ENCODE measurements around the gene CDC16. TPM values are rescaled to one million over a fixed set of nuclear protein-coding genes. Genes with fewer than 3 reads are reported as not detected.
A peak's percentile ranks its signal among the peaks of the same experiment; 100 is the strongest.

Gene CDC16
- total and polyA plus RNA-seq, 2 of the 4 experiments (the other 2 are of a cell fraction) = 41.6 to 66.6 TPM

DNA sequence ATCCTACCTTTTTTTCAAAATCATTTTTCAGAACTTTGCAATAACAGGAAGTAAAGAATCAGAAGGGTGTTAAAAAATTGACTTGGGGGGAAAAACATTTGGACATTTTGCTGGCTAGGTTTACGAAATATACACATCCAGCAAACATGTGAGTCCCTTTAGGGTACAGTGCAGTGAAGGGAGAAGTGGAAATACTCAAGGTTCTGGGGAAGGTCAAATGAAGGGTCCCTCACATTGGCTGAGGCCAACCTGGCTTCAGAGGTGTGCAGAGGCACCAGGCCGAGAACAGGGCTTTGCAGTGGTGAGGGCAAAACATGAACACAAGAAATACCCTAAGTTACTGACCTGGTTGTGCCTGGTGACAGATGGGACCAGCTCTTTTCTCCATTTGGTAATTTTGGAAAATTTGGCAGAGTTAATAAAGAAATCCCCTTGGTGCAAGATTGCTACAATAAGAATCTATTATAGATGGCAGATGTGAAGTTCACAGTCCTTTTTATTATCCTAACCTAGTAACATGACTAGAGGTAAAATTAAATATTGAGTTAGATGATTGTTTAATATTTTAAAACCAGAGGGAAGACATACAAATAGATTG, 45.2 kb downstream of the CDC16 start (continued):
- TF ChIP-seq MAZ (IDR thresholded peaks at IDR 0.05; ENCODE audit: borderline replicate concordance, low read depth, low read length) = no peak

DNA sequence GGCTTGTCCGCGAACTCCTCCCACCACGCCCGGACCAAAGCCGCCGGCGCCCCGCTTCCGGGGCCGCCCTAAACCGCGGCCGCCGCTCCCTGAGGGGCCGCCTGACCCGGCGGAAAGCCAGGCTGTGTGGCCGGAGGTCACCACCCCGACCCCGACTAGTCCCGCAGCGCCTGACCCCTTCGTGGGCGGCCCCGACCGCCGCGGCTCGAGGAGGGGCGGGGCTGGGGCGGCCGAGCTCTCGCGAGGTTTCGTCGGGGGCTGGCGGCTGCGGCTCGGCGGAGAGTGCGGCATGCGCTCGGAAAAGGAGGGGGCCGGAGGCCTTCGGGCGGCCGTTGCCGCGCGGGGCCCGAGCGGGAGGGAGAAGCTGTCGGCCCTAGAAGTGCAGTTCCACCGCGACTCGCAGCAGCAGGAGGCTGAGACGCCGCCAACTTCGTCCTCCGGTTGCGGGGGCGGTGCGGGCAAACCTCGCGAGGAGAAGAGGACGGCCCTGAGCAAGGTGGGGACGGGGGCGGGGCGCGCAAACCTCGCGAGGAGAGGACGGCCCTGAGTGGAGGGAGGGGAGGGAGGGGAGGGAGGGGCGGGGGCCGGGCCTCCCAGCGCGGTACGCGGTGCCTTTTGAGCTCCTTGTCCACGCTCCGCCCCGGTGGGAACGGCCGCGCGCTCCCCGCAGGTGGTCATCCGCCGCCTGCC, 46.8 kb downstream of the CDC16 start, which contains the start of gene UPF3A:
TSS of gene UPF3A (plus strand) at position 251 of the 690 bp plus-strand sequence. CDS start at position 290, 39 bp downstream.
- Histone ChIP-seq H2BK20ac (ENCODE audit: low read depth, low read length) (peak within 1 kb of the TSS; percentile 81; the same call in 1 of the 2 replicates), H3K4me1 (ENCODE audit: control insufficient read depth, insufficient read depth, low read length) (peaks cover 4% of the 10 kb centered on the region), H3K4me3 (ENCODE audit: insufficient read depth, low read depth, low read length) (peak within 1 kb of the TSS; percentile 95), H2AK9ac (replicated peaks; ENCODE audit: low read depth, low read length, poor library complexity) (peak within 1 kb of the TSS; percentile 99), H4K5ac (ENCODE audit: low read depth, low read length) (peak within 1 kb of the TSS; percentile 98), H2BK5ac (ENCODE audit: low read depth, low read length, poor library complexity, severe bottlenecking) (peak within 1 kb of the TSS; percentile 100), H3K9me1 (ENCODE audit: insufficient read depth, low read length) (peaks cover 3% of the 10 kb centered on the region), H2AK5ac (ENCODE audit: low read depth, low read length) (peak within 1 kb of the TSS; percentile 76), H3K56ac (ENCODE audit: extremely low read depth, insufficient read depth, low read length) (peak within 1 kb of the TSS; percentile 97), H3K9me3 (ENCODE audit: control insufficient read depth, insufficient read depth, low read length) (no peaks in the 10 kb centered on the region), H3K27me3 (ENCODE audit: control insufficient read depth, insufficient read depth, low read length) (no peaks in the 10 kb centered on the region), H2BK120ac (ENCODE audit: low read depth, low read length) (peak within 1 kb of the TSS; percentile 98), H3K18ac (ENCODE audit: low read depth, low read length) (peak within 1 kb of the TSS; percentile 97), H3K79me1 (ENCODE audit: low read depth in 1 of 2, low read length in 2 of 2) (peaks cover 19 to 39% of the 10 kb centered on the region in 2 experiments), H3K9ac (ENCODE audit: low read depth, low read length) (peak within 1 kb of the TSS; percentile 99), H3K4ac (ENCODE audit: low read depth, low read length) (peak within 1 kb of the TSS; percentile 99), H4K91ac (ENCODE audit: insufficient read depth, low read depth, low read length) (peak within 1 kb of the TSS; percentile 99), H2BK15ac (ENCODE audit: low read depth, low read length) (peak within 1 kb of the TSS; percentile 99), H3K14ac (replicated peaks; ENCODE audit: low read depth, low read length) (peak within 1 kb of the TSS; percentile 100), H3K4me2 (ENCODE audit: low read depth, low read length) (peak within 1 kb of the TSS; percentile 82), H2AFZ (replicated peaks; ENCODE audit: low read length, poor library complexity) (peak within 1 kb of the TSS; percentile 100), H3K27ac (ENCODE audit: insufficient read depth, low read length) (peak within 1 kb of the TSS; percentile 100), H4K20me1 (ENCODE audit: insufficient read depth, low read length) (peaks cover 3% of the 10 kb centered on the region; the same call in 1 of the 2 replicates), H4K8ac (ENCODE audit: low read depth in 2 of 2, low read length in 2 of 2) (peak within 1 kb of the TSS; percentile 83 to 100), H3K23ac (ENCODE audit: low read depth, low read length) (peak within 1 kb of the TSS; percentile 99), H3K36me3 (ENCODE audit: control insufficient read depth, insufficient read depth, low read length) (peaks cover 12% of the 10 kb centered on the region)
- dilution Hi-C loops (cut with HindIII; ENCODE audit: low sequenced_read_pairs, unreplicated experiment) (no loop called here), intact Hi-C loops (cut with micrococcal nuclease) (no loop called here), in situ Hi-C loops (cut with MboI; ENCODE audit: low sequenced_read_pairs) (no loop called here)
- WGBS, 2 experiments (ENCODE audit: extremely low coverage in 2 of 2, insufficient read length in 1 of 2) = 0% methylated on average over 17 of the region's 89 CpGs; no CpG with 5 or more reads in 1 of the 2 experiments
- BruUV-seq (replicated peaks) = no TSS peak
- peak; percentile 88 for ATAC-seq (ENCODE audit: low read depth)
- DNase-seq = peak; percentile 87
- POLR2A ChIA-PET (ENCODE audit: unreplicated experiment) = interaction anchor here (0.6 kb wide), 1 partner anchor 59 kb away, joined by 3 read pairs; no protein-coding TSS in a partner anchor
- CTCF ChIA-PET = no interaction called here
- TF ChIP-seq, protein P1, sequence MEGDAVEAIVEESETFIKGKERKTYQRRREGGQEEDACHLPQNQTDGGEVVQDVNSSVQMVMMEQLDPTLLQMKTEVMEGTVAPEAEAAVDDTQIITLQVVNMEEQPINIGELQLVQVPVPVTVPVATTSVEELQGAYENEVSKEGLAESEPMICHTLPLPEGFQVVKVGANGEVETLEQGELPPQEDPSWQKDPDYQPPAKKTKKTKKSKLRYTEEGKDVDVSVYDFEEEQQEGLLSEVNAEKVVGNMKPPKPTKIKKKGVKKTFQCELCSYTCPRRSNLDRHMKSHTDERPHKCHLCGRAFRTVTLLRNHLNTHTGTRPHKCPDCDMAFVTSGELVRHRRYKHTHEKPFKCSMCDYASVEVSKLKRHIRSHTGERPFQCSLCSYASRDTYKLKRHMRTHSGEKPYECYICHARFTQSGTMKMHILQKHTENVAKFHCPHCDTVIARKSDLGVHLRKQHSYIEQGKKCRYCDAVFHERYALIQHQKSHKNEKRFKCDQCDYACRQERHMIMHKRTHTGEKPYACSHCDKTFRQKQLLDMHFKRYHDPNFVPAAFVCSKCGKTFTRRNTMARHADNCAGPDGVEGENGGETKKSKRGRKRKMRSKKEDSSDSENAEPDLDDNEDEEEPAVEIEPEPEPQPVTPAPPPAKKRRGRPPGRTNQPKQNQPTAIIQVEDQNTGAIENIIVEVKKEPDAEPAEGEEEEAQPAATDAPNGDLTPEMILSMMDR (conservative IDR thresholded peaks at IDR 0.05; ENCODE audit: low read depth, low read length) = no peak
- TF ChIP-seq MAZ (IDR thresholded peaks at IDR 0.05; ENCODE audit: borderline replicate concordance, low read depth, low read length) (peak; percentile 74; the same call in 1 of the 2 replicates), RCOR1 (IDR thresholded peaks at IDR 0.05; ENCODE audit: insufficient replicate concordance, low read length) (no peak), NFE2L2 (IDR thresholded peaks at IDR 0.05; ENCODE audit: low read depth, low read length) (no peak), SMC3 (IDR thresholded peaks at IDR 0.05; ENCODE audit: low read depth, low read length) (no peak), RAD21 (IDR thresholded peaks at IDR 0.05; ENCODE audit: low read length) (no peak), CEBPB (IDR thresholded peaks at IDR 0.05; ENCODE audit: low read depth, low read length) (no peak), MAFK (IDR thresholded peaks at IDR 0.05; ENCODE audit: low read depth, low read length) (no peak), FOS (IDR thresholded peaks at IDR 0.05; ENCODE audit: low read depth, low read length) (no peak), BHLHE40 (IDR thresholded peaks at IDR 0.05; ENCODE audit: low read depth, low read length) (no peak), MXI1 (IDR thresholded peaks at IDR 0.05; ENCODE audit: borderline replicate concordance, low read depth, low read length) (peak; percentile 37; the same call in 1 of the 2 replicates), CHD1 (IDR thresholded peaks at IDR 0.05; ENCODE audit: low read depth, low read length) (no peak)
- TF ChIP-seq, protein P2, sequence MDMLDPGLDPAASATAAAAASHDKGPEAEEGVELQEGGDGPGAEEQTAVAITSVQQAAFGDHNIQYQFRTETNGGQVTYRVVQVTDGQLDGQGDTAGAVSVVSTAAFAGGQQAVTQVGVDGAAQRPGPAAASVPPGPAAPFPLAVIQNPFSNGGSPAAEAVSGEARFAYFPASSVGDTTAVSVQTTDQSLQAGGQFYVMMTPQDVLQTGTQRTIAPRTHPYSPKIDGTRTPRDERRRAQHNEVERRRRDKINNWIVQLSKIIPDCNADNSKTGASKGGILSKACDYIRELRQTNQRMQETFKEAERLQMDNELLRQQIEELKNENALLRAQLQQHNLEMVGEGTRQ (IDR thresholded peaks at IDR 0.05; ENCODE audit: low read depth, low read length) = 0 out of 2 replicates have a peak, but pooled peaks have one; percentile 2

All from IMR-90 (cell line).